Activated CD8-positive, alpha-beta T cell treated with anti-CD3 and anti-CD28 coated beads for 36 hours (primary cell): ENCODE results near the gene LRFN2. TPM values are rescaled to one million over a fixed set of nuclear protein-coding genes. Genes with fewer than 3 reads are reported as not detected.

Experiments
- ATAC-seq: fragments of 200-7000 bp; cut with Tn5 transposase; one replicate; pipeline ENCODE4 v1.10.0; 2021; ENCODE audit warnings: mild to moderate bottlenecking, moderate library complexity
- CTCF ChIA-PET: fragments of 350-600 bp; sonication (Branson Sonifier 250); formaldehyde crosslinking; loops from one replicate; lab custom pipeline; 2021; ENCODE audit warnings: antibody characterized with exemption; lab: Charles Lee
- POLR2A ChIA-PET: fragments of 350-600 bp; sonication (Branson Sonifier 250); formaldehyde crosslinking; loops from one replicate; lab custom pipeline; 2021; ENCODE audit warnings: antibody characterized with exemption; lab: Charles Lee
- DNase-seq: peaks from one replicate; pipeline ENCODE4 v3.0.0-alpha.2; 2020
- H3K27ac Mint-ChIP-seq: one replicate; pipeline ENCODE4 v1.8.0; 2021; ENCODE audit warnings: mild to moderate bottlenecking, mixed read lengths
- H3K27me3 Mint-ChIP-seq: one replicate; pipeline ENCODE4 v1.8.0; 2021; ENCODE audit warnings: mixed read lengths
- H3K36me3 Mint-ChIP-seq: one replicate; pipeline ENCODE4 v1.8.0; 2021; ENCODE audit warnings: low read depth, mixed read lengths
- H3K4me1 Mint-ChIP-seq: one replicate; pipeline ENCODE4 v1.8.0; 2021; ENCODE audit warnings: low read depth, mixed read lengths
- H3K4me3 Mint-ChIP-seq: one replicate; pipeline ENCODE4 v1.8.0; 2021; ENCODE audit warnings: mild to moderate bottlenecking, moderate library complexity, mixed read lengths
- H3K9me3 Mint-ChIP-seq: one replicate; pipeline ENCODE4 v1.8.0; 2021; ENCODE audit warnings: mixed read lengths
- CTCF ChIP-seq: fragments of 200-600 bp; IDR thresholded peaks from one replicate; pipeline ENCODE4 v1.8.0; 2022; ENCODE audit warnings: antibody characterized with exemption, mild to moderate bottlenecking
- intact Hi-C: fragments of 100-400 bp; cut with micrococcal nuclease; formaldehyde crosslinking; loops from one replicate; pipeline ENCODE4 v1.10.0; 2022
- total RNA-seq, 2 experiments: library from RNA; stranded (reverse); gene quantifications; one replicate each; pipeline ENCODE4 v1.2.3, GENCODE V29; 2021

The LRFN2 gene
- total RNA-seq, 2 experiments from 2014 or later = not detected

- CTCF ChIA-PET = interaction anchor here (1.1 kb wide), 1 partner anchor 128 kb away, joined by 3 read pairs; no protein-coding TSS in a partner anchor
- POLR2A ChIA-PET = no interaction called here
- Mint-ChIP-seq H3K27ac (no peak overlapping the region), H3K4me3 (no peak overlapping the region), H3K4me1 (no peaks in the 10 kb centered on the region), H3K36me3 (no peaks in the 10 kb centered on the region), H3K27me3 (peaks cover 1% of the 10 kb centered on the region), H3K9me3 (no peaks in the 10 kb centered on the region)
- intact Hi-C loops = no loop called here
- no peak for DNase-seq
- TF ChIP-seq CTCF = no peak
- ATAC-seq = no peak
Observed at GRCh38 chr6:40456390-40457013, 130.7 kb downstream of the LRFN2 start.

GRCh38 chr6:40455686-40456389 is 131.3 kb downstream of the LRFN2 start:
- Mint-ChIP-seq H3K27me3 (peaks cover 1% of the 10 kb centered on the region), H3K4me3 (no peak overlapping the region), H3K4me1 (no peaks in the 10 kb centered on the region), H3K27ac (no peak overlapping the region), H3K9me3 (no peaks in the 10 kb centered on the region), H3K36me3 (no peaks in the 10 kb centered on the region)
- ChIA-PET POLR2A (no interaction called here), CTCF (interaction anchor here (1.1 kb wide), 1 partner anchor 127 kb away, joined by 3 read pairs; no protein-coding TSS in a partner anchor)
- intact Hi-C loops = no loop called here
- DNase-seq (no peak), ATAC-seq (no peak)
- no peak for TF ChIP-seq CTCF

GRCh38 chr6:40450483-40450882 is 136.7 kb downstream of the LRFN2 start:
- intact Hi-C loops = no loop called here
- H3K36me3 Mint-ChIP-seq = no peaks in the 10 kb centered on the region
- H3K4me3 Mint-ChIP-seq = no peak overlapping the region
- no peak overlapping the region for H3K27ac Mint-ChIP-seq
- no peak for TF ChIP-seq CTCF
- H3K9me3 Mint-ChIP-seq = no peaks in the 10 kb centered on the region
- ChIA-PET POLR2A (no interaction called here), CTCF (no interaction called here)
- no peak for DNase-seq
- ATAC-seq = no peak
- no peaks in the 10 kb centered on the region for H3K4me1 Mint-ChIP-seq
- peaks cover 1% of the 10 kb centered on the region for H3K27me3 Mint-ChIP-seq

GRCh38 chr6:40444811-40445210 is 142.4 kb downstream of the LRFN2 start:
- Mint-ChIP-seq H3K9me3 (no peaks in the 10 kb centered on the region), H3K4me1 (no peaks in the 10 kb centered on the region), H3K27ac (no peak overlapping the region), H3K36me3 (no peaks in the 10 kb centered on the region), H3K27me3 (no peaks in the 10 kb centered on the region), H3K4me3 (no peak overlapping the region)
- TF ChIP-seq CTCF = no peak
- intact Hi-C loops = no loop called here
- POLR2A ChIA-PET = no interaction called here
- no peak for DNase-seq
- ATAC-seq = no peak
- CTCF ChIA-PET = no interaction called here

- no peak overlapping the region for H3K27ac Mint-ChIP-seq
- no peaks in the 10 kb centered on the region for H3K9me3 Mint-ChIP-seq
- CTCF ChIA-PET = no interaction called here
- intact Hi-C loops = no loop called here
- H3K4me1 Mint-ChIP-seq = no peaks in the 10 kb centered on the region
- no peak for TF ChIP-seq CTCF
- no peak overlapping the region for H3K4me3 Mint-ChIP-seq
- POLR2A ChIA-PET = no interaction called here
- DNase-seq (no peak), ATAC-seq (no peak)
- H3K27me3 Mint-ChIP-seq = no peaks in the 10 kb centered on the region
- H3K36me3 Mint-ChIP-seq = no peaks in the 10 kb centered on the region
Observed at GRCh38 chr6:40444312-40444711, 142.9 kb downstream of the LRFN2 start.
